Liver (tissue), 9 donors: ENCODE results near the gene RASA3. TPM values are rescaled to one million over a fixed set of nuclear protein-coding genes. Genes with fewer than 3 reads are reported as not detected.
A peak's percentile ranks its signal among the peaks of the same experiment; 100 is the strongest.

ENCODE experiments used
- DNase-seq: peaks from one replicate; pipeline ENCODE4 v3.0.0-alpha.2; 2017; ENCODE audit warnings: low spot score
- H3K27ac ChIP-seq, 2 donors: one replicate each; pipeline ENCODE4 v1.7.0; 2013; ENCODE audit warnings: inconsistent platforms in 2 of 2, low read length in 2 of 2, control low read depth in 1 of 2, low read depth in 1 of 2, mild to moderate bottlenecking in 1 of 2
- H3K27me3 ChIP-seq, 4 donors: one replicate each; pipeline versions ENCODE4 v1.6.1 to v1.7.0; 2013; ENCODE audit warnings: low read length in 3 of 4, inconsistent platforms in 1 of 4, mild to moderate bottlenecking in 1 of 4, moderate library complexity in 1 of 4; ENCODE audit not compliant: control insufficient read depth in 4 of 4, insufficient read depth in 4 of 4
- H3K36me3 ChIP-seq, 4 donors: one replicate each; pipeline versions ENCODE4 v1.6.1 to v1.7.0; 2013; ENCODE audit warnings: low read length in 3 of 4, mild to moderate bottlenecking in 3 of 4, low read depth in 1 of 4, moderate library complexity in 1 of 4; ENCODE audit not compliant: control insufficient read depth in 4 of 4, insufficient read depth in 3 of 4
- H3K4me1 ChIP-seq, 4 donors: one replicate each; pipeline versions ENCODE4 v1.6.1 to v1.7.0; 2013; ENCODE audit warnings: low read length in 3 of 4, mild to moderate bottlenecking in 3 of 4, moderate library complexity in 1 of 4; ENCODE audit not compliant: control insufficient read depth in 4 of 4, insufficient read depth in 4 of 4
- H3K4me3 ChIP-seq, 3 donors: one replicate each; pipeline versions ENCODE4 v1.6.1 to v1.7.0; 2013; ENCODE audit warnings: low read length in 3 of 3, control low read depth in 1 of 3, low read depth in 1 of 3, mild to moderate bottlenecking in 1 of 3
- H3K9ac ChIP-seq, 2 donors: one replicate each; pipeline ENCODE4 v1.7.0; 2013; ENCODE audit warnings: low read length in 2 of 2, mild to moderate bottlenecking in 2 of 2, moderate library complexity in 2 of 2, control low read depth in 1 of 2, low read depth in 1 of 2
- H3K9me3 ChIP-seq, 4 donors: one replicate each; pipeline versions ENCODE4 v1.6.1 to v1.7.0; 2013; ENCODE audit warnings: low read length in 3 of 4; ENCODE audit not compliant: control insufficient read depth in 4 of 4
- EGR1 ChIP-seq, 2 donors: IDR thresholded peaks; 2 replicates each; pipeline ENCODE4 v1.6.1; 2016 to 2018; ENCODE audit warnings: antibody characterized with exemption in 2 of 2, low read depth in 2 of 2
- FOXA2 ChIP-seq: IDR thresholded peaks from 2 replicates; pipeline ENCODE4 v1.6.1; 2016; ENCODE audit warnings: antibody characterized with exemption
- HNF4A ChIP-seq, 2 donors: conservative IDR thresholded peaks; 2 replicates each; pipeline ENCODE4 v1.6.1; 2016; ENCODE audit warnings: antibody characterized with exemption in 2 of 2, mild to moderate bottlenecking in 2 of 2
- HNF4G ChIP-seq: IDR thresholded peaks from 2 replicates; pipeline ENCODE4 v1.6.1; 2016; ENCODE audit warnings: antibody characterized with exemption
- JUND ChIP-seq, 2 donors: IDR thresholded peaks; 2 replicates each; pipeline ENCODE4 v1.6.1; 2016; ENCODE audit warnings: antibody characterized with exemption in 2 of 2
- NR2F2 ChIP-seq: IDR thresholded peaks from 2 replicates; pipeline ENCODE4 v1.6.1; 2016; ENCODE audit warnings: antibody characterized with exemption
- SP1 ChIP-seq: IDR thresholded peaks from 2 replicates; pipeline ENCODE4 v1.6.1; 2018; ENCODE audit warnings: antibody characterized with exemption, mild to moderate bottlenecking
- YY1 ChIP-seq: IDR thresholded peaks from 2 replicates; pipeline ENCODE4 v1.6.1; 2016; ENCODE audit warnings: antibody characterized with exemption, mild to moderate bottlenecking
- WGBS: extraction: QIAGEN DNeasy Blood & Tissue Kit; methylation state at CpG from one replicate; pipeline ENCODE4 v1.1.7; 2013; 5-methylcytosine and 5-hydroxymethylcytosine counted together
- polyA plus RNA-seq, 2 donors: library from polyadenylated mRNA; stranded (reverse) in 1 of 2; unstranded in 1 of 2; fragments of 200-250 nt in 1 of 2; fragments of >200 nt in 1 of 2; fragmentation: Nextera tagmentation in 1 of 2; extraction: Ambion mirVana in 1 of 2; gene quantifications; one replicate each; pipeline versions ENCODE4 v1.2.1 to v1.2.3, GENCODE V29; 2013 to 2015
- total RNA-seq, 2 donors: library from RNA; depleted of rRNA; stranded (reverse); fragments of >200 nt; gene quantifications; one replicate each; pipeline ENCODE4 v1.2.3, GENCODE V29; 2014
- donor health status: healthy.
- donor health status: healthy.
- donor health status: healthy.
- donor health status: healthy.
- donor health status: healthy.

RASA3 gene
- total and polyA plus RNA-seq, 4 donors, result 0.64 to 5.9 (median 3.8) TPM

GRCh38 chr13:113929628-113930615 is 202.5 kb downstream of the RASA3 start:
- Histone ChIP-seq H3K4me1 (no peaks in the 10 kb centered on the region), H3K9me3 (no peaks in the 10 kb centered on the region), H3K4me3 (no peak overlapping the region), H3K27me3 (no peaks in the 10 kb centered on the region), H3K27ac (no peak overlapping the region), H3K9ac (no peak overlapping the region), H3K36me3 (no peaks in the 10 kb centered on the region)
- no peak for DNase-seq
- TF ChIP-seq YY1 (no peak), JUND (IDR thresholded peaks at IDR 0.05) (no peak)
- 83% methylated on average over 38 of the region's 38 CpGs for WGBS

- Histone ChIP-seq H3K4me3 (no peak overlapping the region), H3K9me3 (no peaks in the 10 kb centered on the region), H3K36me3 (no peaks in the 10 kb centered on the region), H3K4me1 (no peaks in the 10 kb centered on the region), H3K27ac (no peak overlapping the region), H3K9ac (no peak overlapping the region), H3K27me3 (no peaks in the 10 kb centered on the region)
- WGBS, result 74% methylated on average over 26 of the region's 26 CpGs
- DNase-seq, result no peak
- TF ChIP-seq SP1 (no peak), YY1 (no peak), HNF4A (conservative IDR thresholded peaks at IDR 0.05) (no peak), NR2F2 (peak; percentile 79), FOXA2 (no peak), HNF4G (no peak), EGR1 (IDR thresholded peaks at IDR 0.05; ENCODE audit: low read depth in 2 of 2) (no peak)
Measured at GRCh38 chr13:113928685-113929627, 203.5 kb downstream of the RASA3 start.

Other genes starting within 250 kb of the RASA3 start
- under 1 TPM in 1 of 2 donors, not detected in 1; 0.17 TPM for gene C13orf46, start 158.5 kb downstream of the RASA3 start, total RNA-seq
- under 1 TPM in 1 of 2 donors, not detected in 1; 0.10 TPM for gene C13orf46, start 158.5 kb downstream of the RASA3 start, polyA plus RNA-seq
- gene CFAP97D2, start 46.6 kb upstream of the RASA3 start, total RNA-seq, result not detected
- gene CFAP97D2, start 46.6 kb upstream of the RASA3 start, polyA plus RNA-seq, result not detected
- 10 to 100 TPM; 34.1 to 38.7 TPM for gene CDC16, start 102.3 kb upstream of the RASA3 start, total RNA-seq
- gene CDC16, start 102.3 kb upstream of the RASA3 start, polyA plus RNA-seq, result 10 to 100 TPM; 23.0 to 27.5 TPM
- 10 to 100 TPM; 12.0 to 22.3 TPM for gene UPF3A, start 149.0 kb upstream of the RASA3 start, total RNA-seq
- gene UPF3A, start 149.0 kb upstream of the RASA3 start, polyA plus RNA-seq, result 10 to 100 TPM; 11.0 to 26.5 TPM
- gene CHAMP1, start 181.9 kb upstream of the RASA3 start, total RNA-seq, result 10 to 100 TPM in 1 of 2 donors, 1 to 10 TPM in 1; 8.3 to 15.1 TPM
- gene CHAMP1, start 181.9 kb upstream of the RASA3 start, polyA plus RNA-seq, result 1 to 10 TPM; 6.2 to 7.3 TPM